Nephron (organoid): ENCODE results near the gene ADAMTS16.

Experiments
- H3K27ac Mint-ChIP-seq, 3 experiments: 2 replicates each; pipeline ENCODE4 v1.8.0; 2020; ENCODE audit warnings: mixed read lengths in 3 of 3, mild to moderate bottlenecking in 2 of 3, moderate library complexity in 1 of 3
- H3K27me3 Mint-ChIP-seq: 2 replicates; pipeline ENCODE4 v1.8.0; 2021; ENCODE audit warnings: low read depth, mild to moderate bottlenecking, moderate library complexity, mixed read lengths
- H3K36me3 Mint-ChIP-seq: 2 replicates; pipeline ENCODE4 v1.8.0; 2020; ENCODE audit warnings: low read depth, mixed read lengths
- H3K4me1 Mint-ChIP-seq: 2 replicates; pipeline ENCODE4 v1.8.0; 2020; ENCODE audit warnings: mixed read lengths
- H3K4me3 Mint-ChIP-seq, 3 experiments: 2 replicates each; pipeline ENCODE4 v1.8.0; 2020; ENCODE audit warnings: mild to moderate bottlenecking in 3 of 3, mixed read lengths in 3 of 3, moderate library complexity in 2 of 3
- H3K9me3 Mint-ChIP-seq: 2 replicates; pipeline ENCODE4 v1.8.0; 2020; ENCODE audit warnings: mixed read lengths
- TF ChIP-seq, protein P1 (sequence below), 3 experiments: fragments of 200-600 bp; sonication (generic); IDR thresholded peaks; one replicate each; pipeline ENCODE4 v1.5.0; 2021; ENCODE audit warnings: antibody characterized with exemption in 3 of 3; ENCODE audit not compliant: unreplicated experiment in 3 of 3

ADAMTS16 gene

DNA sequence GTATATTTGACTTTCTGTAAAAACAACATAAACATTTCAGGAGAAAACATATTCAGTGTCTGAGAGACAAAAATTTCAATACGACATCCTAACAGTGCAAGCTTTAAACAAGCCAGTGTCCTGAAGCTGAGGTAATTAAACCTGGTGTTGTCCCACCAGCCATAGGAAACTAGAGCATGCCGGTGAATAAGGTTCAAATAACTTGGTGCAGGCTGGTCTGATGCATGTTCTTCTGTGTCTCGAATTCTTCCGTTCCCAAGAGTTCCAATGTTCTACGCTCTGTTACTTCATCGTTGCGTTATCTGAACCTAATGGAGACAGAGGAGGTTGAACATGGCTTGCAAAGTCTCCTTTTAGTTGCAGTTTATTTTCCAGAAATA, 48.9 kb downstream of the ADAMTS16 start:
- H3K27me3 Mint-ChIP-seq = peaks cover 6% of the 10 kb centered on the region
- H3K4me3 Mint-ChIP-seq = no peak overlapping the region
- H3K27ac Mint-ChIP-seq = peak overlapping the region; percentile 77 to 84 (median 79)
- TF ChIP-seq, protein P1, sequence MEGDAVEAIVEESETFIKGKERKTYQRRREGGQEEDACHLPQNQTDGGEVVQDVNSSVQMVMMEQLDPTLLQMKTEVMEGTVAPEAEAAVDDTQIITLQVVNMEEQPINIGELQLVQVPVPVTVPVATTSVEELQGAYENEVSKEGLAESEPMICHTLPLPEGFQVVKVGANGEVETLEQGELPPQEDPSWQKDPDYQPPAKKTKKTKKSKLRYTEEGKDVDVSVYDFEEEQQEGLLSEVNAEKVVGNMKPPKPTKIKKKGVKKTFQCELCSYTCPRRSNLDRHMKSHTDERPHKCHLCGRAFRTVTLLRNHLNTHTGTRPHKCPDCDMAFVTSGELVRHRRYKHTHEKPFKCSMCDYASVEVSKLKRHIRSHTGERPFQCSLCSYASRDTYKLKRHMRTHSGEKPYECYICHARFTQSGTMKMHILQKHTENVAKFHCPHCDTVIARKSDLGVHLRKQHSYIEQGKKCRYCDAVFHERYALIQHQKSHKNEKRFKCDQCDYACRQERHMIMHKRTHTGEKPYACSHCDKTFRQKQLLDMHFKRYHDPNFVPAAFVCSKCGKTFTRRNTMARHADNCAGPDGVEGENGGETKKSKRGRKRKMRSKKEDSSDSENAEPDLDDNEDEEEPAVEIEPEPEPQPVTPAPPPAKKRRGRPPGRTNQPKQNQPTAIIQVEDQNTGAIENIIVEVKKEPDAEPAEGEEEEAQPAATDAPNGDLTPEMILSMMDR (IDR thresholded peaks at IDR 0.05; ENCODE audit: unreplicated experiment in 3 of 3) = no peak
- H3K9me3 Mint-ChIP-seq = no peaks in the 10 kb centered on the region
- peaks cover 9% of the 10 kb centered on the region for H3K4me1 Mint-ChIP-seq
- peaks cover 23% of the 10 kb centered on the region for H3K36me3 Mint-ChIP-seq

DNA sequence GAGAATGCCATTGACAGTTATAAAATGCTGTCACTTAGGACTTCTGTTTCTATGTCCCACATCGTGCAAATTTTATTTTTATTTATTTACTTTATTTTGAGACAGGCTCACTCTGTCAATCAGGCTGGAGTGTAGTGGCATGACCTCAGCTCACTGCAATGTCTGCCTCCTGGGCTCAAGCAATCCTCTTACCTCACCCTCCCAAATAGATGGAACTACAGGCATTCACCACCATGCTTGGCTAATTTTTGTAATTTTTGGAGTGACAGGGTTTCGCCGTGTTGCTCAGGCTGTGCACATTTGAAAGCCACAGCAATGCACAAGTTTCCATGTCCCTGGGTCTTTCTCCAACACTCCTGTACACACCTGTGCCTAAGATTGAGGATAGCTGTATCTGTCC, 51.8 kb downstream of the ADAMTS16 start:
- H3K27me3 Mint-ChIP-seq = peaks cover 3% of the 10 kb centered on the region
- H3K27ac Mint-ChIP-seq = peak overlapping the region in 1 of 3 experiments; percentile 34
- peaks cover 29% of the 10 kb centered on the region for H3K36me3 Mint-ChIP-seq
- H3K4me1 Mint-ChIP-seq = peaks cover 25% of the 10 kb centered on the region
- TF ChIP-seq, protein P1 (IDR thresholded peaks at IDR 0.05; ENCODE audit: unreplicated experiment in 3 of 3) = no peak
- no peaks in the 10 kb centered on the region for H3K9me3 Mint-ChIP-seq
- no peak overlapping the region for H3K4me3 Mint-ChIP-seq

DNA sequence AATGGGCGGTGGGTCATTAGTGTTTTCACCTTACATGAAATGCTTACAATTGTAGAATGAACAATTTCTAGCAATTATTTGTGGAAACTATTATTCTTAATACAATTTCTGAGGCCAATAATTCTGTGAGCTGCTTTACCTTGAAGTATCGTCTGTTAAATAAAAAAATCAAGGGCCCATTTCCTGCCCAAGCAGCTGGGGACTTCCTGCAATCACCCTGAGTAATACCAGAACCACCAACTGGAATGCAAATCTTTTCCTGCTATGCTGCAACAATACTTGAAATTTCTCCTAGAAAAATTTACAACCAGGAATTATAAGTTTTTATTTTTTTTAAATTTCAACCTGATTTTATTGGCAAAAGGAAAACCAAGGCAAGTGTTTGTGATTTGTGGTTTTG, 52.6 kb downstream of the ADAMTS16 start:
- no peak overlapping the region for H3K4me3 Mint-ChIP-seq
- no peaks in the 10 kb centered on the region for H3K9me3 Mint-ChIP-seq
- peaks cover 37% of the 10 kb centered on the region for H3K36me3 Mint-ChIP-seq
- peaks cover 3% of the 10 kb centered on the region for H3K27me3 Mint-ChIP-seq
- peaks cover 25% of the 10 kb centered on the region for H3K4me1 Mint-ChIP-seq
- TF ChIP-seq, protein P1 (IDR thresholded peaks at IDR 0.05; ENCODE audit: unreplicated experiment in 3 of 3) = no peak
- no peak overlapping the region for H3K27ac Mint-ChIP-seq

DNA sequence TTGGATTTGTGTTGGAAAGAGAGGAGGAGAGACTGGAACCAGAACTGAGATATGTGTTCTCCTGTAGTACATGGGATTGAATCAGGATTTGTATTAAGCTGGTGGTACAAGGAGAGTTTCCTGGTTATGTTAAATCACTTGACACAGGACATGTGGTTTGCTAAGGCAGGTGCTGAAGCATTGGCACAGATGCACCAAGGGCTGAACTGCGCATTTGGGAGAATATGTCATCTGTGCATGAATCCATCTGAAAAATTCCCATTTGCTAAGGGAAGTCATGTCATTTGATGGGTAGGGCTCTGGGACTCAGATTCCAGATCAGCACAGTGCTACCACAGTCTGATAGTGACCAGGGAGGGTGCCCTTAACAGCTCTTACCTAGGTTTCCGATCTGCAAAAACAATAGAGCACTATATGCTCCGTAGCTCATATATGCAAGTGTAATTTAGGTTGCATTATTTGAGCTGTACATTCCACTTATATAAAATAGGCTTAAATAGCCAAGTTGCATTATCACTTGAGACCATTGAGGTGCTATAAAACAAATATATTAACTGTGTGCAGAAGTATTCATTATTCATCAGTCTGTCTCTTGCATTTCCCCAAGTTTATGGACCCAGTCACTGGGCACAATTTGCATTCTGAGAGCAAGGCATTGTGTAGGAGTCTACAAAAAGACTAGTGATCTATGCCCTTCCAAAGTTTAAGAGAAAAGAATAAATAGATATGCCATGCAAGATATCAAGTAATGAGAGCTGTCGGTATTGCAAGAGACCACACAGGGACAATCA, 55.2 kb downstream of the ADAMTS16 start:
- peak overlapping the region; percentile 4 to 65 (median 34) for H3K27ac Mint-ChIP-seq
- peaks cover 16% of the 10 kb centered on the region for H3K4me1 Mint-ChIP-seq
- no peak overlapping the region for H3K4me3 Mint-ChIP-seq
- H3K36me3 Mint-ChIP-seq = peaks cover 44% of the 10 kb centered on the region
- no peaks in the 10 kb centered on the region for H3K27me3 Mint-ChIP-seq
- no peaks in the 10 kb centered on the region for H3K9me3 Mint-ChIP-seq
- TF ChIP-seq, protein P1 (IDR thresholded peaks at IDR 0.05; ENCODE audit: unreplicated experiment in 3 of 3) = no peak

DNA sequence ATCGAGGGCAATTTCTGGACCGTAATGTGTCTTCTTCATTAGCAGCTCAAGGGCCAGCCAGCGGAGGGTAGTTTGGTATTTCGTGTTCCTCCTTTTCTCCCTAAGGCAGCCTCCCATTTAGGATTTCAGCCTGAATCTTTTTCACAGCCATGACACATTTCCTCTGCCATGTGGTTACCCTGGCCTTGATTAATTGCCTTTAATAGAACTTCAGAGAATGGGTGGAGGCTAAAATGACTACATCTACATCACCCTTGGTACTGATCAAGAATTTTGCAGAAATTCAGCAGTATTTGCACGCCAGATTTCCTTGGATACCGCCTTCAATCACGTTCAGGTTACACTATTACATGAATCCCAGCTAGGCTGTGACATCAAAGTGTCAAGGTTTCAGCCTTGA, 58.0 kb downstream of the ADAMTS16 start:
- Mint-ChIP-seq H3K4me3 (no peak overlapping the region), H3K36me3 (peaks cover 47% of the 10 kb centered on the region), H3K4me1 (peaks cover 26% of the 10 kb centered on the region), H3K27me3 (no peaks in the 10 kb centered on the region), H3K9me3 (no peaks in the 10 kb centered on the region), H3K27ac (no peak overlapping the region)
- TF ChIP-seq, protein P1 (IDR thresholded peaks at IDR 0.05; ENCODE audit: unreplicated experiment in 3 of 3) = no peak

DNA sequence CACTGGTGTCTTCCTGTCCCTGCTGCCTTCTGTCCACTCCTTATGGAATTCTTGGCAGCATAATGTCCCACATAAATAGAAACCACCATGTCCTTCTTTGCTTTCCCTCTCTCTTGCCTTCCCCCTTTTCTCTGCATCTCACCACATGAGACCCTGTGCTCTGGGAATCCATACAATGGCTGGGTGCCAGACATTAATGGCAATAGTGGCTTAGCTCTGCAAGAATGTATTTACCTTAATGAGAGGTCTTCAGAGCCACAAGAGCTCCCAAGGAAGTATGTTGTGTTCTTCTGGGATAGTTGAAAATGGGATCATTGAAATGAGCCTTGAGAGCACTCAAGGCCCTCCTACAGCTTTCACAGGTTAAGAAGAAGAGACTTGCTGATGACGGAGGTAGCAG, 58.7 kb downstream of the ADAMTS16 start:
- no peak overlapping the region for H3K4me3 Mint-ChIP-seq
- H3K4me1 Mint-ChIP-seq = peaks cover 32% of the 10 kb centered on the region
- H3K27me3 Mint-ChIP-seq = no peaks in the 10 kb centered on the region
- H3K36me3 Mint-ChIP-seq = peaks cover 50% of the 10 kb centered on the region
- TF ChIP-seq, protein P1 (IDR thresholded peaks at IDR 0.05; ENCODE audit: unreplicated experiment in 3 of 3) = no peak
- H3K9me3 Mint-ChIP-seq = no peaks in the 10 kb centered on the region
- no peak overlapping the region for H3K27ac Mint-ChIP-seq
